ENCODE measurements around the gene ITPK1.
A peak's percentile ranks its signal among the peaks of the same experiment; 100 is the strongest.
"Not testable (repeated sequence)": the region's sequence is repeated elsewhere in the genome, so short reads cannot be mapped to it uniquely, and the experiment has no call there.

The ITPK1 gene

DNA sequence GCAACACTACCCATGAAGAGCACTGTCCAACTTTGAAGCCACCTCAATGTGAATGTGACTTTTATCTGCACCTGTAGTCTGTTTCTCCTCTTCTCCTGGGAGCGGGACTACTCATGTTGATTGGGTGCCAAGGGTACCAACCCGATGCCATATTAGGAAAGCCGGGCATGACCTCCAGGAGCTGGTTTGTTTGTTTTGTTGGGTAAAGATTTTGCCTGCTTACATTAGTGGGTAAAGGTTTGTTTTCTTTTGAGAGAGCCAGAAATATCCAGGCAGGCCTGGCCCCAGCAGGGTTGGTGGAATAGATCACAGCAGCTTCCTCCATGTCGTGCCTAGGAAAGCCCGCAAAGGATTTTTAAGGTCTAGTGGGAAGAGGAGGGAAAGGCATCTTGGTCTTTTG is 19.7 kb upstream of the ITPK1 start:
- Histone ChIP-seq H3K4me2 (ENCODE audit: low read length) (no peak overlapping the region), H3K4me1 (ENCODE audit: low read length) (peaks cover 3% of the 10 kb centered on the region), H3K79me2 (ENCODE audit: low read length) (no peaks in the 10 kb centered on the region), H3K27ac (ENCODE audit: low read length) (no peak overlapping the region), H4K20me1 (ENCODE audit: insufficient read depth, low read length) (no peaks in the 10 kb centered on the region), H3K4me3 (ENCODE audit: low read length) (no peak overlapping the region), H3K9ac (ENCODE audit: low read length) (no peak overlapping the region), H3K27me3 (ENCODE audit: low read depth, low read length) (no peaks in the 10 kb centered on the region), H3K36me3 (replicated peaks; ENCODE audit: low read depth, low read length) (no peaks in the 10 kb centered on the region), H2AFZ (ENCODE audit: low read depth, low read length) (no peak overlapping the region), H3K9me3 (ENCODE audit: insufficient read depth, low read length) (no peaks in the 10 kb centered on the region)
- no peak for TF ChIP-seq EZH2phosphoT487 (IDR thresholded peaks at IDR 0.05; ENCODE audit: low read depth)
- TF ChIP-seq, protein P1, sequence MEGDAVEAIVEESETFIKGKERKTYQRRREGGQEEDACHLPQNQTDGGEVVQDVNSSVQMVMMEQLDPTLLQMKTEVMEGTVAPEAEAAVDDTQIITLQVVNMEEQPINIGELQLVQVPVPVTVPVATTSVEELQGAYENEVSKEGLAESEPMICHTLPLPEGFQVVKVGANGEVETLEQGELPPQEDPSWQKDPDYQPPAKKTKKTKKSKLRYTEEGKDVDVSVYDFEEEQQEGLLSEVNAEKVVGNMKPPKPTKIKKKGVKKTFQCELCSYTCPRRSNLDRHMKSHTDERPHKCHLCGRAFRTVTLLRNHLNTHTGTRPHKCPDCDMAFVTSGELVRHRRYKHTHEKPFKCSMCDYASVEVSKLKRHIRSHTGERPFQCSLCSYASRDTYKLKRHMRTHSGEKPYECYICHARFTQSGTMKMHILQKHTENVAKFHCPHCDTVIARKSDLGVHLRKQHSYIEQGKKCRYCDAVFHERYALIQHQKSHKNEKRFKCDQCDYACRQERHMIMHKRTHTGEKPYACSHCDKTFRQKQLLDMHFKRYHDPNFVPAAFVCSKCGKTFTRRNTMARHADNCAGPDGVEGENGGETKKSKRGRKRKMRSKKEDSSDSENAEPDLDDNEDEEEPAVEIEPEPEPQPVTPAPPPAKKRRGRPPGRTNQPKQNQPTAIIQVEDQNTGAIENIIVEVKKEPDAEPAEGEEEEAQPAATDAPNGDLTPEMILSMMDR (IDR thresholded peaks at IDR 0.05; ENCODE audit: low read depth, low read length): no peak

DNA sequence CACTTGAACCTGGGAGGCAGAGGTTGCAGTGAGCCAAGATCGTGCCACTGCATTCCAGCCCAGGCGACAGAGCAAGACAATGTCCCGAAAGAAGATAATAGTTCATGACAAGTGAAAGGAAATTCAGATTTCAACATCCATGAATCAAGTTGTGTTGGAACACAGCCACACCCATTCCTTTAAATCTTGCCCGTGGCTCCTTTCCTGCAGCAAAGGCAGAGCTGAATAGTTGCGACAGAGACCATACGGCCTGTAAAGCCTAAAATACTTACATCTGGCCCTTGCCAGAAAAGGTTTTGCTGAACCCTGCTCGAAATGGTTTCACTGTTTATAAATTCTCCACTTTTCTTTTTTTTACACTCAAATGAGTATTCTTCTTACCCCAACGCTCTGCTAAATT is 17.7 kb upstream of the ITPK1 start:
- H3K9me3 ChIP-seq (ENCODE audit: insufficient read depth, low read length): no peaks in the 10 kb centered on the region
- no peaks in the 10 kb centered on the region for H3K79me2 ChIP-seq (ENCODE audit: low read length)
- H2AFZ ChIP-seq (ENCODE audit: low read depth, low read length): no peak overlapping the region
- H3K9ac ChIP-seq (ENCODE audit: low read length): no peak overlapping the region
- no peaks in the 10 kb centered on the region for H3K36me3 ChIP-seq (replicated peaks; ENCODE audit: low read depth, low read length)
- H3K27ac ChIP-seq (ENCODE audit: low read length): no peak overlapping the region
- H4K20me1 ChIP-seq (ENCODE audit: insufficient read depth, low read length): no peaks in the 10 kb centered on the region
- no peak overlapping the region for H3K4me2 ChIP-seq (ENCODE audit: low read length)
- H3K4me1 ChIP-seq (ENCODE audit: low read length): peaks cover 11% of the 10 kb centered on the region
- TF ChIP-seq EZH2phosphoT487 (IDR thresholded peaks at IDR 0.05; ENCODE audit: low read depth): no peak
- TF ChIP-seq, protein P1 (IDR thresholded peaks at IDR 0.05; ENCODE audit: low read depth, low read length): no peak
- no peaks in the 10 kb centered on the region for H3K27me3 ChIP-seq (ENCODE audit: low read depth, low read length)
- H3K4me3 ChIP-seq (ENCODE audit: low read length): no peak overlapping the region

DNA sequence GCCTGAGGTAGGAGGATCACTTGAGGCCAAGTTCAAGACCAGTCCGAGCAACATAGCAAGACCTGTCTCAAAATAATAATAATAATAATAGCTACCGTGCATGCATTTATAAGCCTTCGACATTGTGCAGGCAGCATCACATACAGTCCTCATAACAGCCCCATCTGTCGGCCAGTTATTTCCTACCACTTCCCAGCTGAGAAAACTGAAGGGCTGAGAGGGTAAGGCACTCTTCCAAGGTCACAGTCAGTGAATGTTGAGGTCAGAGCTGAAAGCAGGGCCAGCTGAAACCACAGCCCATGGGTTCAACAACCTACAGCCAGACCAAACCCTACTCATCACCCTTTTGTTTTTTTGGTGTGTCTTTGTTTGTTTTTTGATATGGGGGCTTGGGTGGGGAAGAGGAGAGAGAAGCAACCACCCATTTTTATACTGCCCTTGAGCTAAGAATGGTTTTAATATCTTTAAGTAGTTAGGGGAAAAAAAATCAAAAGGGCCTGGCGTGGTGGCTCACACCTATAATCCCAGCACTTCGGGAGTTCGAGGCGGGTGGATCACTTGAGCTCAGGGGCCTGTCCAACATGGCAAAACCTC is 16.8 kb upstream of the ITPK1 start:
- Histone ChIP-seq H3K27me3 (ENCODE audit: low read depth, low read length) (no peaks in the 10 kb centered on the region), H3K9ac (ENCODE audit: low read length) (no peak overlapping the region), H3K27ac (ENCODE audit: low read length) (no peak overlapping the region), H2AFZ (ENCODE audit: low read depth, low read length) (no peak overlapping the region), H3K4me3 (ENCODE audit: low read length) (no peak overlapping the region), H3K4me2 (ENCODE audit: low read length) (no peak overlapping the region), H3K79me2 (ENCODE audit: low read length) (no peaks in the 10 kb centered on the region), H3K36me3 (replicated peaks; ENCODE audit: low read depth, low read length) (no peaks in the 10 kb centered on the region), H3K9me3 (ENCODE audit: insufficient read depth, low read length) (no peaks in the 10 kb centered on the region), H4K20me1 (ENCODE audit: insufficient read depth, low read length) (no peaks in the 10 kb centered on the region), H3K4me1 (ENCODE audit: low read length) (peaks cover 11% of the 10 kb centered on the region)
- no peak for TF ChIP-seq EZH2phosphoT487 (IDR thresholded peaks at IDR 0.05; ENCODE audit: low read depth)
- TF ChIP-seq, protein P1 (IDR thresholded peaks at IDR 0.05; ENCODE audit: low read depth, low read length): peak; percentile 35; the same call in 1 of the 2 replicates

DNA sequence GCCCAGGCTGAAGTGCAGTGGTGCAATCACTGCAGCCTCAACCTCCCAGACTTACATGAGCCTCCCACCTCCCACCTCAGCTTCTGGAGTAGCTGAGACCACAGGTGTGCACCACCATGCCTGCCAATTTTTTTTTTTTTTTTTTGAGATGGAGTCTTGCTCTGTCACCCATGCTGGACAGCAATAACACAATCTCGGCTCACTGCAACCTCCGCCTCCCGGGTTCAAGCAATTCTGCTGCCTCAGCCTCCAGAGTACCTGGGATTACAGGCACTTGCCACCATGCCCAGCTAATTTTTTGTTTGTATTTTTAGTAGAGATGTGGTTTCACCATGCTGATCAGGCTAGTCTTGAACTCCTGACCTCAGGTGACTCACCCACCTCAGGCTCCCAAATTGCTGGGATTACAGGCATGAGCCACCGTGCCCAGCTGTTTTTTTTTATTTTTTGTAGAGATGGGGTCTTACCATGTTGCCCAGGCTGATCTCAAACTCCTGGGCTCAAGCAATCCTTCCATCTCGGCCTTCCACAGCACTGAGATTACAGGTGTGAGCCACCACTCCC is 15.6 kb upstream of the ITPK1 start:
- not testable (repeated sequence) for H2AFZ ChIP-seq (ENCODE audit: low read depth, low read length); H3K36me3 ChIP-seq (replicated peaks; ENCODE audit: low read depth, low read length); H3K27ac ChIP-seq (ENCODE audit: low read length); H3K4me2 ChIP-seq (ENCODE audit: low read length); H3K9me3 ChIP-seq (ENCODE audit: insufficient read depth, low read length); H3K9ac ChIP-seq (ENCODE audit: low read length); H4K20me1 ChIP-seq (ENCODE audit: insufficient read depth, low read length); H3K27me3 ChIP-seq (ENCODE audit: low read depth, low read length); H3K79me2 ChIP-seq (ENCODE audit: low read length); H3K4me3 ChIP-seq (ENCODE audit: low read length)
- H3K4me1 ChIP-seq (ENCODE audit: low read length): peaks cover 11% of the 10 kb centered on the region
